Thoracic aorta (tissue), 2 donors: ENCODE data around the gene NSUN4. TPM values are rescaled to one million over a fixed set of nuclear protein-coding genes. Genes with fewer than 3 reads are reported as not detected.
"Not testable (repeated sequence)": the region's sequence is repeated elsewhere in the genome, so short reads cannot be mapped to it uniquely, and the experiment has no call there.

Source experiments
- ATAC-seq: fragments of 150-250 bp; one replicate; pipeline ENCODE4 v1.8.0; 2017; ENCODE audit warnings: low read depth; ENCODE audit not compliant: insufficient number of reproducible peaks, low FRiP score
- DNase-seq: peaks from one replicate; pipeline ENCODE4 v3.0.0-alpha.2; 2020; ENCODE audit warnings: low spot score
- H3K27ac ChIP-seq, 2 donors: fragments of 200-600 bp; sonication (generic); 1 replicate in 1 of 2; 2 replicates in 1 of 2; pipeline ENCODE4 v1.5.1; 2016; ENCODE audit warnings: mild to moderate bottlenecking in 2 of 2, moderate library complexity in 2 of 2
- H3K27me3 ChIP-seq: fragments of 200-600 bp; sonication (generic); replicated peaks from 2 replicates; pipeline ENCODE4 v1.6.0; 2016; ENCODE audit warnings: mild to moderate bottlenecking; ENCODE audit not compliant: insufficient read depth
- H3K36me3 ChIP-seq: fragments of 200-600 bp; sonication (generic); one replicate; pipeline ENCODE4 v1.5.1; 2016
- H3K4me1 ChIP-seq, 2 donors: fragments of 200-600 bp; sonication (generic); 1 replicate in 1 of 2; 2 replicates in 1 of 2; pipeline versions ENCODE4 v1.5.1 to v1.6.0; 2016; ENCODE audit warnings: low read depth in 2 of 2, mild to moderate bottlenecking in 1 of 2; ENCODE audit not compliant: control insufficient read depth in 1 of 2
- H3K4me3 ChIP-seq: fragments of 200-600 bp; sonication (generic); 2 replicates; pipeline ENCODE4 v1.5.1; 2016; ENCODE audit warnings: mild to moderate bottlenecking
- H3K9me3 ChIP-seq: fragments of 200-600 bp; sonication (generic); 2 replicates; pipeline ENCODE4 v1.5.1; 2016
- total RNA-seq, 2 donors: library from RNA; depleted of rRNA; stranded (reverse); fragments of >200 nt; gene quantifications; one replicate each; pipeline versions ENCODE4 v1.1.0 to v1.2.3, GENCODE V29; 2016
- TF ChIP-seq, protein P1 (sequence below): fragments of 200-600 bp; sonication (generic); IDR thresholded peaks from one replicate; pipeline ENCODE4 v1.5.1; 2019; ENCODE audit warnings: antibody characterized with exemption

The NSUN4 gene
- total RNA-seq, 2 donors from 2014 or later, result 22.9 to 29.3 TPM

GRCh38 chr1:46325285-46326076 is 15.1 kb upstream of the NSUN4 start:
- H3K36me3 ChIP-seq, result not testable (repeated sequence)

GRCh38 chr1:46328182-46328581 is 12.4 kb upstream of the NSUN4 start:
- H3K4me3 ChIP-seq, H3K27ac ChIP-seq, H3K9me3 ChIP-seq, DNase-seq, H3K27me3 ChIP-seq, ATAC-seq, H3K4me1 ChIP-seq, H3K36me3 ChIP-seq: not testable (repeated sequence)

More at GRCh38 chr1:46325285-46326076, 15.1 kb upstream of the NSUN4 start:
- H3K27ac ChIP-seq, H3K27me3 ChIP-seq, DNase-seq, H3K4me1 ChIP-seq, ATAC-seq, H3K9me3 ChIP-seq, H3K4me3 ChIP-seq: not testable (repeated sequence)

GRCh38 chr1:46329807-46330206 is 10.8 kb upstream of the NSUN4 start:
- not testable (repeated sequence) for H3K4me3 ChIP-seq, H3K4me1 ChIP-seq, H3K9me3 ChIP-seq, H3K27ac ChIP-seq, DNase-seq, H3K36me3 ChIP-seq, H3K27me3 ChIP-seq, ATAC-seq

DNA sequence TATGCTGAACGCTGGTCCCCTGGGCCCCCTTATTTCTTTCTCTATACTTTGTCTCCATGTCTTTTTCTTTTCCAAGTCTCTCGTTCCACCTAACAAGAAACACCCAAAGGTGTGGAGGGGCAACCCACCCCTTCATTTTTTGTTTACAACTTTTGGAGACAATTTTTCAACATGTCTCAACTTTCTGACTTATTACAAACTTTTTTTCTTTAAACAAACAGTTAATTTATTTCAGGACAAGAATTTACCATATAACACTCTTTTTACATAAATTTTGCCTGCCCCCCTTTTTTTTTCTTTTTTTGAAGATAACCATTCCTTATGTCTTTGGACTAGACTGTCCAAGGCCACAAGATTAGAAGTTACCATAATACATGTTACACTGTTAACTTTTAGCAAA is 10.2 kb upstream of the NSUN4 start:
- not testable (repeated sequence) for H3K27ac ChIP-seq, H3K4me3 ChIP-seq, H3K4me1 ChIP-seq, H3K9me3 ChIP-seq, H3K27me3 ChIP-seq, DNase-seq, ATAC-seq, H3K36me3 ChIP-seq

DNA sequence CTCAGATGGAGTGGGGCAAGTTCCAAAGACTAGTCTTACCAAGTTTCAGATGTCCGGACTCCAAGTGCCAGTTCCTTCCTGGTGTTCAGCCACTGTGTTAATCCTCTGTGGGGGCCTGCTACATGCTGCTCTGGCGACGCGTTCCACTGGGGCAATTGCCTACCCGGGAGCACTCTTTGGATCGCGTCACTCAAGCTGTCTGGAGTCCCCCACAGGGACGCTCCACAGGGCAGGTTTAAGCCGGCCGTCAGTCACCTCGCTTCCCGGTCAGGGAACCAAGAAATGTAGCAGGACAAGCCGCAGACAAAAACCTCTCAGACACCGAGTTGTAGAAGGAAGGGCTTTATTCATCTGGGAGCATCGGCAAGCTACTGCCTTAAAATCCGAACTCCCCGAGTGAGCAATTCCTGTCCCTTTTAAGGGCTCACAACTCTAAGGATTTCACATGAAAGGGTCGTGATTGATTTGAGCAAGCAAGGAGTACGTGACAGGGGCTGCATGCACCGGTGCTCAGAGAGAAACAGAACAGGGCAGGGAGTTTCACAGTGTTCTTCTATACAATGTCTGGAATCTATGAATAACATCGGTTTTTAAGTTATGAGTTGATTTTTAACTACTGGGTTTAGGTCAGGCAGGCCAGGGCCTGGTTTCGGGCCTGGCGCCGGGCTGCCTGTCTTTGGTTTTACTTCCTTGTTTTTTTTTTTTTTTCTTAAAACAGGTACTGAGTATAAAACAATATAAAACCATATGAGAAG is 8.6 kb upstream of the NSUN4 start:
- not testable (repeated sequence) for H3K27me3 ChIP-seq, H3K4me1 ChIP-seq, H3K27ac ChIP-seq, H3K36me3 ChIP-seq, DNase-seq, H3K4me3 ChIP-seq, H3K9me3 ChIP-seq, ATAC-seq

DNA sequence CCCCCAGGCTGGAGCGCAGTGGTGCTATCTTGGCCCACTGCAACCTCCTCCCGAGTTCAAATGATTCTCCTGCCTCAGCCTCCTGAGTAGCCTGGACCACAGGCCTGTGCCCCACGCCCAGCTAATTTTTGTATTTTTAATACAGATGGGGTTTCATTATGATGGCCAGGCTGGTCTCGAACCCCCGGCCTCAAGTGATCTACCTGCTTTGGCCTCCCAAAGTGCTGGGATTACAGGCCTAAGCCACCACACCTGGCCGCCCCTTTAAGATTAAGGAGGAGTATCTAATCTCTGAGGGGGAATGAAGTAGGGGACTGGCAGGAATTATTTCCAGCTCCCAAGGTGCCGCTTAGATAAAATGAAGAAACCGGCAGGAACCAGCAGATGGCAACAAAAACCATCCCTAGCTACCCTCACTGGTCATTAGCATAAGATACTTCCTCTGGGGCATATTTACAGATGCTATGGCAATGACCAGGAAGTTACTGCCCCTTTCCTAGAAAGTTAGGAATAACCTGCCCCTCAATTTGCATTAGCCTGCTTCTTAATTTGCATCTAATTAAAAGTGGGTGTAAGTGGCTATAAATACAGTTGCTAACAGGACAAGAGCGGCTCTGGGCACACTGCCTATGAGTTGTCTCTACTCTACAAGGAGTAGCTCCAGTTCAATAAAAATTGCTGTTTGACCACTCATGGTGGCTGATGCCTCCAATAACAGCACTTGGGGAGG is 7.1 kb upstream of the NSUN4 start:
- no peaks in the 10 kb centered on the region for H3K9me3 ChIP-seq
- no peak overlapping the region for H3K4me3 ChIP-seq
- TF ChIP-seq, protein P1, sequence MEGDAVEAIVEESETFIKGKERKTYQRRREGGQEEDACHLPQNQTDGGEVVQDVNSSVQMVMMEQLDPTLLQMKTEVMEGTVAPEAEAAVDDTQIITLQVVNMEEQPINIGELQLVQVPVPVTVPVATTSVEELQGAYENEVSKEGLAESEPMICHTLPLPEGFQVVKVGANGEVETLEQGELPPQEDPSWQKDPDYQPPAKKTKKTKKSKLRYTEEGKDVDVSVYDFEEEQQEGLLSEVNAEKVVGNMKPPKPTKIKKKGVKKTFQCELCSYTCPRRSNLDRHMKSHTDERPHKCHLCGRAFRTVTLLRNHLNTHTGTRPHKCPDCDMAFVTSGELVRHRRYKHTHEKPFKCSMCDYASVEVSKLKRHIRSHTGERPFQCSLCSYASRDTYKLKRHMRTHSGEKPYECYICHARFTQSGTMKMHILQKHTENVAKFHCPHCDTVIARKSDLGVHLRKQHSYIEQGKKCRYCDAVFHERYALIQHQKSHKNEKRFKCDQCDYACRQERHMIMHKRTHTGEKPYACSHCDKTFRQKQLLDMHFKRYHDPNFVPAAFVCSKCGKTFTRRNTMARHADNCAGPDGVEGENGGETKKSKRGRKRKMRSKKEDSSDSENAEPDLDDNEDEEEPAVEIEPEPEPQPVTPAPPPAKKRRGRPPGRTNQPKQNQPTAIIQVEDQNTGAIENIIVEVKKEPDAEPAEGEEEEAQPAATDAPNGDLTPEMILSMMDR, result no peak
- no peaks in the 10 kb centered on the region for H3K4me1 ChIP-seq
- no peak overlapping the region for H3K27ac ChIP-seq
- ATAC-seq (no peak), DNase-seq (no peak)
- no peaks in the 10 kb centered on the region for H3K27me3 ChIP-seq
- no peaks in the 10 kb centered on the region for H3K36me3 ChIP-seq

GRCh38 chr1:46334030-46334384 is 6.6 kb upstream of the NSUN4 start:
- Histone ChIP-seq H3K27ac (no peak overlapping the region), H3K27me3 (no peaks in the 10 kb centered on the region), H3K9me3 (no peaks in the 10 kb centered on the region), H3K4me1 (no peaks in the 10 kb centered on the region), H3K4me3 (no peak overlapping the region), H3K36me3 (no peaks in the 10 kb centered on the region)
- no peak for DNase-seq
- ATAC-seq, result no peak
- TF ChIP-seq, protein P1, result no peak
